HG03354 (cell line): ENCODE results near the gene NPTX2.

ENCODE experiments used
- ATAC-seq: cut with Tn5 transposase; IDR thresholded peaks from one replicate; pipeline ENCODE4 v1.9.1; 2021; ENCODE audit warnings: mild to moderate bottlenecking; ENCODE audit not compliant: unreplicated experiment, poor library complexity, severe bottlenecking

Gene NPTX2

DNA sequence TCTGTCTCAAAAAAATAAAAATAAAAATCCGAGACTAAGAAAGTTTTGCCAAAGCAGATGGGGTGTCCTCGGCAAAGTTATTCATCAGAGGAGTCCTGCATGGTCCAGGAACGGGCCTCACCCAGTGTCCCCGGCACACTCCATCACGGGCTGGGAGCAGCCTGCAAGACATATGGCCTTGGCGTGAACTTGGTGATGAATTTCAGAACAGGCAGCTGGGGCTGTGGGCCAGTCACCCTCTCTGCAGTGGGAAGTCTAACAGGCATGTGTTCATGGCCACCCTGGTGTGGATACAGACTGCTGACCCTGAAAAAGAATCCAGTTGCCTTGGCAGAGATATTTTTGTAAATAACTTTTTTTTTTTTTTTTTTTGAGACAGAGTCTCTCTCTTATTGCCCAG lies 34.7 kb downstream of the NPTX2 start:
- ATAC-seq, result no peak

DNA sequence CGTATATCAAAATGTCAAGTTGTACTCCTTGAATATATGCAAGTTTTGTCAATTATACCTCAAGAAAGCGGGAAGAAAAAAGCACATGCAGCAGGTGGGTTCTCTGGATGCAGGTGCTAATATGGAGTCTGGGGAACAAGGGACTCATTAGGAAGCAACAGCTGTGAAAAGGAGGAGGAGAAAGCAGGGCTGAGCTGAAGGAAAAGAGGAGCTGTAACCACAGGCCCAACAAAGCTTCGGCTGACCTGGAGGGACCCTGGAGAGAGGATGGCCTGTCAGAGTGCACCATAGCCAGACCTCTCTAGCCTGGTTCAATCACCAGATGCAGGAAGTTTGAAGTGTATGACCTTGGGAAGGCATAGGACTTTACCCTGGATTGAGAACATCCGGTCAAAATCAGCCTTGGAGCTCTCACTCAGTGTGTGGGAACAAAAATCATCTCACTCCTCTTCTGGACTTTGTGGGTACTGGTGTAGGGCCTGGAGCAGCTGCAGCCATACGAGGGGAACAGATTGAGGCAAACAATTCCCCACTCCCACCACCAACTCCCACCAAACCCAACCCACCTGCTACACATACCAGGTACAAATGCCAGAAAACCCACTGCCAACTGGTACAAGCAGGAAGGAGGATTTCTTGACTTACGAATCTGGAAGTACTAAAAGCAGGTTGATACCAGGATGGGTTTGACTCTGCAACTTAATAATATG lies 36.7 kb downstream of the NPTX2 start:
- no peak for ATAC-seq

DNA sequence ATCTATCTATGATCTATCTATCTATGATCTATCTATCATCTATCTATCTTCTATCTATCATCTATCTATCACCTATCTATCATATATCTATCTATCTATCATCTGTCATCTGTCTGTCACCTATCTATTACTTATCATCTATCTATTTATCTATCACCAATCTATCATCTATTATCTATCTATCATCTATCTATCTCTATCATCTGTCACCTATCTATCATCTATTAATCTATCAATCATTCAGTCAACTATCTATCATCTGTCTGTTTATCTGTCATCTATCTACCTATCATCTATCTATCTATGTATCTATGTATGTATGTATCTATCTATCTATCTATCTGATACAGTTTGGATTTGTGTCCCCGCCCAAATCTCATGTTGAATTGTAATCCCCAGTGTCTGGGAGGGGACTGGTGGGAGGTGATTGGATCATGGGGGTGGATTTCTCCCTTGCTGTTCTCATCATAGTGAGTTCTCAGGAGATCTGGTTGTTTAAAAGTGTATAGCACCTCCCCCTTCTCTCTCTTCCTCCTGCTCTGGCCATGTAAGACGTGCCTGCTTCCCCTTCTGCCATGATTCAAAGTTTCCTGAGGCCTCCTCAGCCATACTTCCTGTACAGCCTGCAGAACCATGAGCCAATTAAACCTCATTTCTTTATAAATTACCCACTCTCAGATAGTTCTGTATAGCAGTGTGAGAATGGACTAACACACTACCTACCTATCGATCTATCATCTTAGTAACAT lies 37.6 kb downstream of the NPTX2 start:
- ATAC-seq, result no peak

- ATAC-seq, result no peak
These were observed 38.5 kb downstream of the NPTX2 start for GRCh38 chr7:98655611-98656010.

- no peak for ATAC-seq
These were observed 39.8 kb downstream of the NPTX2 start for GRCh38 chr7:98656899-98657298.

DNA sequence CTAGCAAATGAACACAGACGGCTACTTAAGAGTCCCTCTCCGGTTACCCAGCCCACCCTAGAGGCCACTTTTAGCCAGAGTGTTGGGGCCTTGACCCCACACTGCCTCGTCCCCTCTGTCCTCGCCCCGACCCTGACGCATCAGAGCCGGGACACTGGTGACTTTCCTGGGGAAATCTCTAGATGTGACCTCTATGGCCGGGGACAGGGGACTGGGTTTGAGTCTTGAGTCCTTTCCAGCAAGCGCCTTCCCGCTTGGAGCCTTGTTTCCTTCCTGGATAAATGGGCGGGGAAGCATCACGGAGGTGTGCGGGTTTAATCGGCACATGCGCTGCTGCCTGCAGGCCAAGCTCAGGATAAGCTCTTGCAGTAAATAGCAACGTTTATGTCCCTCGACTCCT lies 40.7 kb downstream of the NPTX2 start:
- ATAC-seq, result no peak

DNA sequence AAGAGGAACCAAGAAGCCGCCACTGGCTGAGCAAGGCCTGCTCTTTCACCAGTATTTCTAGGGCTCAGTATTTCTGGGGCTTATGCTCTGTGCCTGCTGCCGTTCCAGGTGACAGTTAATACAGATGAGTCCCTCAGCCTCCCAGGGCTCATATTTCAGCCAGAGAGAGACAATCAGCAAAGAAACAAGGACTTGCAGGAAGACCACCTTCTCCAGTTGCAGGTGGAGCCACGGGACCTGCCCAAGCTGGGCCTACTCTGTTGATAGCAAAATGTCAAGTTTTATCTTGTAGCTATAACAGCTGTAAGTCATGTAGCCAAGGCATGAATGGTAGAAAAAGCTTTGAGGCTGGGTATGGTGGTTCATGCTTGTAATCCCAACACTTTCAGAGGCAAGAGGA lies 42.7 kb downstream of the NPTX2 start:
- ATAC-seq, result no peak

GRCh38 chr7:98661607-98662006 lies 44.5 kb downstream of the NPTX2 start:
- ATAC-seq, result no peak

DNA sequence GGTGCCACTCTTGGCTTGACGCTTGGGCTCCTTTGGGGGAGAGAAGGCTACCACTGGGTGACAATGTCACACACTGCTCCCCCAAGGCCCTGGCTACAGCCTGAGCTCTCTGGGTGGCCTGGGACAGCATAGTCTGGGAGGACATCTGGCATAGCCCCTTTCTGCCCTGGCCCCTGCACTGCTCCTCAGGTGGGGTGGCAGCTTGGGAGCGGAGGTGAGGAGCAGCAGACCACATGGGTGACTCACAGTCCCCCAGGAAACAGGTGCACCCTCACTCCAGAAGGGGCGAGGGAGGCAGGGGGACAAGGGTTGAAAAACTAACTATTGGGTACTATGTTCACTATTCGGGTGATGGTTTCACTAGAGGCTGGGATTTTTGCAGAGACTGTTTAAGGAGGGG lies 45.2 kb downstream of the NPTX2 start:
- no peak for ATAC-seq

DNA sequence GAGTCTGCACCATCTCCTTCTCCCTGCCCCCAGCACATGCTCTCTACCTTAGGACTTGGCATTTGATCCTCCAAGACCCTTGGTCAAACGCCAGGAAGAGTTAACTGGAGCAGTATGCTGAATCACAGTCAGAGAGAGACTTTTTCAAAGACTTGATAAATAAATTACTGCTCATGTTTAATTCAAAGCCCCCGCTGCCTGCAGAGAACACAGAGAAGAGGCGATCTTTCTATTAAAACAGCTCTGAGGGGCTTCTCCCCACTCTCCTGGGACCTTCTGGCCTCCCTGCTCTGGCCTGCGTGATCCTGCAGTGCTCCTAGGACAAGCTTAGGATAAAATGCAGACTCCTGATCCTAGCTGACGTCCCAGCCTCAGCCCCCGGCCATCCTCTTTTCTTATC lies 47.8 kb downstream of the NPTX2 start:
- no peak for ATAC-seq

- ATAC-seq, result no peak
These were observed 51.2 kb downstream of the NPTX2 start for GRCh38 chr7:98668255-98668654.

DNA sequence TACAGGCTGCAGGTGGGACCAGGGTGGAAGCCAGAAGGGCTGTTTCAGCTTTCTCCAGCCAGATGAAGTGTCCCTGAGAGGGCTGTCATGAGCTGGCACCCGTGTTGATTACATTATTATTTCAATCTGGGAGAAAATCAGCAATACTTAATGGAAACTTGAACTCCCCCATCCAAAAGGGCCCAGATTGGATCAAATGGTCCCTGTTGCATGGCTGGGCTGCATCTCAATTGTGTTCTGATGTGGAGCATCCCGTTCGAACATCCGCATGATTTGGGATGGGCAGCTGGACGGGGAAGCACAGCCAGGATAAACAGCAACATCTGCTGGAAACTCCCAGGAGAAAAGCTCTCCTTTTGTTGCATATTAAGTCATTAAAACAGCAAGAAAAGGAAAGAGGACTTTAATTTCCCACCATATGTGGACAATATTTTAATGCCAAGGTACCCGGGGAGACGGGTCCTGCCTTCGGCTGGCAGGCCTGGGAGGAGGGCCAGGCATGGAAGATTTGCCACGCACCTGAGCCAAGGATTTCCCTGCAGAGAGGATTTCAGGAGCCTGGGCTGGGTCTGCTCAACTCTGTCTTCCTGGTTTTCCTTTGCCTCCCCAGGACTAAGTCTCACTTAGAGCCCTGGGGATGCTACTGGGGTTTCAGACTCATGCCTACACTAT lies 52.4 kb downstream of the NPTX2 start:
- no peak for ATAC-seq

DNA sequence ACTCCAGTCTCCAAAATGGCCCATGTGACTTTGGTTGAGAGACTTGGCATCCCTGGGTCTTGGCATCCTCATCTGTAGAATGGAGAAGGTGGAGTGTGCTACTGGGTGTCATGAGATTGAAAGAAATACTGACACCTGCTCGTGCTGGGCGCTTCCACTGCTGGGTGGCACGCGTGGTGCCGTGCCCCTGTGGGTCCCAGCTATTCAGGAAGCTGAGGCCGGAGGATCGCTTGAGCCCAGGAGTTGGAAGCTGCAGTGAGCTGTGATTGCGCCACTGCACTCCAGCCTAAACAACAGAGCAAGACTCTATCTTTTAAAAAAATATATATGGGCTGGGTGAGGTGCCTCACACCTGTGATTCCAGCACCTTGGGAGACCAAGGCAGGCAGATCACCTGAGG lies 53.1 kb downstream of the NPTX2 start:
- ATAC-seq, result no peak

- ATAC-seq, result no peak
These were observed 54.7 kb downstream of the NPTX2 start for GRCh38 chr7:98671733-98672331.

DNA sequence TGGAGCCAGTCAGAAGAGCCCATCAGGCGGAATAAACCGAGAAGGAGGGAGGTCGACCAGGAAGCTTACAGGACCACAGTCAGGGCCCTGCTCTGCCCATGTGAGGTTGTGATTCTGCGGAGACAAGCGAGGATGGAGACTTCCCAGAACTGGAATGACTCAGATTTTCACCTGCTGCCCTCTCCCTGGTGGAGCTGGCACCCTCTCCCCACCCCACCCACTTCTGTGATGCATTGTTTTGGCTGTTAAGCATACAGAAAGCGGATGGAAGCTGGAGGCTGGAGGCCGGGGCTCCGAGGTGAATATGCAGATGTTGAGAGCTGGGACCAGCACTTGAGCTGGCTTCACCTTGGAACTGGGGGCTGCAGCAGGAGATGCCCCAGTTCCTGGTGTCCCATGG lies 57.4 kb downstream of the NPTX2 start:
- ATAC-seq, result no peak

GRCh38 chr7:98674881-98675280 lies 57.8 kb downstream of the NPTX2 start:
- no peak for ATAC-seq

DNA sequence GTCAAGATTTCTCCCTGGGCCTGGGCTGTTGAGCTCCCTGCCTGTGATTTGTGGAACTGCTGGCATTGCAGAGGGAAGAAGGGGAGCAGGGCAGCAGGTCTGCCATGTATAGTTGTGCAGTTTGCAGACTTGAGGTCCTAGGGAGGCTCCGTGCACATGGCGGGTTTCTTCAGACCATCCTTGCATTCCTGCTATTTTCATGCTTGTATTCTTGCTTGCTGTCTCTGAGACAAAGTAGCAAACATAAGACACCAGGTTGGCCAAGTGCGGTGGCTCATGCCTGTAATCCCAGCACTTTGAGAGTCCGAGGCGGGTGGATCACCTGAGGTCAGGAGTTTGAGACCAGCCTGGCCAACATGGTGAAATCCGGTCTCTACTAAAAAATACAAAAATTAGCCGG lies 61.1 kb downstream of the NPTX2 start:
- no peak for ATAC-seq
